Activated T-helper 17 cell treated with anti-CD3 and anti-CD28 coated beads, Interleukin-2, amount 50 U/mL, for 72 hours (primary cell): Measurements from ENCODE around the gene MITF. TPM values are rescaled to one million over a fixed set of nuclear protein-coding genes. Genes with fewer than 3 reads are reported as not detected.

Source experiments
- ATAC-seq: fragments of 150-1000 bp; cut with Tn5 transposase; replicated peaks from 2 replicates; pipeline ENCODE4 v1.10.0; 2021; ENCODE audit warnings: mild to moderate bottlenecking, moderate library complexity
- H3K27ac Mint-ChIP-seq: one replicate; pipeline ENCODE4 v1.8.0; 2022; ENCODE audit warnings: mixed read lengths
- H3K27me3 Mint-ChIP-seq: one replicate; pipeline ENCODE4 v1.8.0; 2022; ENCODE audit warnings: mixed read lengths
- H3K36me3 Mint-ChIP-seq: one replicate; pipeline ENCODE4 v1.8.0; 2022; ENCODE audit warnings: low read depth, mild to moderate bottlenecking, mixed read lengths
- H3K4me1 Mint-ChIP-seq: one replicate; pipeline ENCODE4 v1.8.0; 2022; ENCODE audit warnings: mixed read lengths
- H3K4me3 Mint-ChIP-seq: one replicate; pipeline ENCODE4 v1.8.0; 2022; ENCODE audit warnings: mild to moderate bottlenecking, mixed read lengths
- H3K9me3 Mint-ChIP-seq: one replicate; pipeline ENCODE4 v1.8.0; 2022; ENCODE audit warnings: mixed read lengths
- total RNA-seq, 2 donors: library from RNA; stranded (reverse); gene quantifications; one replicate each; pipeline ENCODE4 v1.2.3, GENCODE V29; 2022

Gene MITF
- total RNA-seq, 2 donors from 2014 or later, result not detected

GRCh38 chr3:69838696-69839515, 99.6 kb downstream of the MITF start:
- no peaks in the 10 kb centered on the region for H3K36me3 Mint-ChIP-seq
- H3K9me3 Mint-ChIP-seq, result peaks cover 13% of the 10 kb centered on the region
- no peaks in the 10 kb centered on the region for H3K4me1 Mint-ChIP-seq
- H3K27me3 Mint-ChIP-seq, result no peaks in the 10 kb centered on the region
- ATAC-seq, result no peak
- H3K4me3 Mint-ChIP-seq, result no peak overlapping the region
- H3K27ac Mint-ChIP-seq, result no peak overlapping the region

GRCh38 chr3:69842351-69842750, 103.1 kb downstream of the MITF start:
- peaks cover 9% of the 10 kb centered on the region for H3K9me3 Mint-ChIP-seq
- H3K27me3 Mint-ChIP-seq, result no peaks in the 10 kb centered on the region
- no peak for ATAC-seq
- H3K27ac Mint-ChIP-seq, result no peak overlapping the region
- H3K36me3 Mint-ChIP-seq, result no peaks in the 10 kb centered on the region
- H3K4me1 Mint-ChIP-seq, result no peaks in the 10 kb centered on the region
- no peak overlapping the region for H3K4me3 Mint-ChIP-seq

GRCh38 chr3:69842789-69843188, 103.5 kb downstream of the MITF start:
- Mint-ChIP-seq H3K4me3 (no peak overlapping the region), H3K36me3 (no peaks in the 10 kb centered on the region), H3K27ac (no peak overlapping the region), H3K9me3 (peaks cover 7% of the 10 kb centered on the region), H3K27me3 (no peaks in the 10 kb centered on the region), H3K4me1 (no peaks in the 10 kb centered on the region)
- ATAC-seq, result no peak

- Mint-ChIP-seq H3K27me3 (no peaks in the 10 kb centered on the region), H3K4me1 (no peaks in the 10 kb centered on the region), H3K27ac (no peak overlapping the region), H3K9me3 (peaks cover 6% of the 10 kb centered on the region), H3K4me3 (no peak overlapping the region), H3K36me3 (no peaks in the 10 kb centered on the region)
- no peak for ATAC-seq
Measured at GRCh38 chr3:69844706-69845105, 105.4 kb downstream of the MITF start.

- H3K27me3 Mint-ChIP-seq, result no peaks in the 10 kb centered on the region
- H3K27ac Mint-ChIP-seq, result no peak overlapping the region
- ATAC-seq, result no peak
- H3K36me3 Mint-ChIP-seq, result no peaks in the 10 kb centered on the region
- H3K4me3 Mint-ChIP-seq, result no peak overlapping the region
- H3K9me3 Mint-ChIP-seq, result peaks cover under 1% of the 10 kb centered on the region
- H3K4me1 Mint-ChIP-seq, result no peaks in the 10 kb centered on the region
Measured at GRCh38 chr3:69847303-69847702, 108.0 kb downstream of the MITF start.

- Mint-ChIP-seq H3K36me3 (no peaks in the 10 kb centered on the region), H3K9me3 (no peaks in the 10 kb centered on the region), H3K4me1 (no peaks in the 10 kb centered on the region), H3K4me3 (no peak overlapping the region), H3K27ac (no peak overlapping the region), H3K27me3 (no peaks in the 10 kb centered on the region)
- ATAC-seq, result no peak
Measured at GRCh38 chr3:69848113-69848512, 108.8 kb downstream of the MITF start.

- no peaks in the 10 kb centered on the region for H3K9me3 Mint-ChIP-seq
- H3K27me3 Mint-ChIP-seq, result no peaks in the 10 kb centered on the region
- no peaks in the 10 kb centered on the region for H3K36me3 Mint-ChIP-seq
- H3K4me3 Mint-ChIP-seq, result no peak overlapping the region
- no peak overlapping the region for H3K27ac Mint-ChIP-seq
- H3K4me1 Mint-ChIP-seq, result no peaks in the 10 kb centered on the region
- no peak for ATAC-seq
Measured at GRCh38 chr3:69850849-69851248, 111.6 kb downstream of the MITF start.

GRCh38 chr3:69853027-69853426, 113.8 kb downstream of the MITF start:
- no peak overlapping the region for H3K4me3 Mint-ChIP-seq
- H3K27me3 Mint-ChIP-seq, result no peaks in the 10 kb centered on the region
- no peak for ATAC-seq
- H3K36me3 Mint-ChIP-seq, result no peaks in the 10 kb centered on the region
- H3K9me3 Mint-ChIP-seq, result no peaks in the 10 kb centered on the region
- H3K27ac Mint-ChIP-seq, result no peak overlapping the region
- no peaks in the 10 kb centered on the region for H3K4me1 Mint-ChIP-seq

- Mint-ChIP-seq H3K27ac (no peak overlapping the region), H3K27me3 (no peaks in the 10 kb centered on the region), H3K9me3 (no peaks in the 10 kb centered on the region), H3K4me3 (no peak overlapping the region), H3K4me1 (no peaks in the 10 kb centered on the region), H3K36me3 (no peaks in the 10 kb centered on the region)
- ATAC-seq, result no peak
Measured at GRCh38 chr3:69855436-69856162, 116.3 kb downstream of the MITF start.

GRCh38 chr3:69856965-69857705, 117.9 kb downstream of the MITF start:
- H3K4me3 Mint-ChIP-seq, result no peak overlapping the region
- no peak overlapping the region for H3K27ac Mint-ChIP-seq
- H3K27me3 Mint-ChIP-seq, result no peaks in the 10 kb centered on the region
- H3K9me3 Mint-ChIP-seq, result no peaks in the 10 kb centered on the region
- H3K36me3 Mint-ChIP-seq, result no peaks in the 10 kb centered on the region
- H3K4me1 Mint-ChIP-seq, result no peaks in the 10 kb centered on the region
- no peak for ATAC-seq

GRCh38 chr3:69861556-69861955, 122.3 kb downstream of the MITF start:
- Mint-ChIP-seq H3K4me3 (no peak overlapping the region), H3K27ac (no peak overlapping the region), H3K36me3 (no peaks in the 10 kb centered on the region), H3K27me3 (no peaks in the 10 kb centered on the region), H3K9me3 (no peaks in the 10 kb centered on the region), H3K4me1 (no peaks in the 10 kb centered on the region)
- ATAC-seq, result no peak

GRCh38 chr3:69864141-69864540, 124.9 kb downstream of the MITF start:
- no peaks in the 10 kb centered on the region for H3K36me3 Mint-ChIP-seq
- no peaks in the 10 kb centered on the region for H3K4me1 Mint-ChIP-seq
- no peak overlapping the region for H3K4me3 Mint-ChIP-seq
- H3K9me3 Mint-ChIP-seq, result peaks cover 4% of the 10 kb centered on the region
- ATAC-seq, result no peak
- no peaks in the 10 kb centered on the region for H3K27me3 Mint-ChIP-seq
- no peak overlapping the region for H3K27ac Mint-ChIP-seq

- no peak for ATAC-seq
- peaks cover 4% of the 10 kb centered on the region for H3K9me3 Mint-ChIP-seq
- H3K4me3 Mint-ChIP-seq, result no peak overlapping the region
- H3K27ac Mint-ChIP-seq, result no peak overlapping the region
- H3K4me1 Mint-ChIP-seq, result no peaks in the 10 kb centered on the region
- no peaks in the 10 kb centered on the region for H3K27me3 Mint-ChIP-seq
- no peaks in the 10 kb centered on the region for H3K36me3 Mint-ChIP-seq
Measured at GRCh38 chr3:69864766-69865165, 125.5 kb downstream of the MITF start.

- no peak for ATAC-seq
- no peaks in the 10 kb centered on the region for H3K27me3 Mint-ChIP-seq
- H3K36me3 Mint-ChIP-seq, result no peaks in the 10 kb centered on the region
- no peaks in the 10 kb centered on the region for H3K4me1 Mint-ChIP-seq
- H3K4me3 Mint-ChIP-seq, result no peak overlapping the region
- peaks cover 4% of the 10 kb centered on the region for H3K9me3 Mint-ChIP-seq
- no peak overlapping the region for H3K27ac Mint-ChIP-seq
Measured at GRCh38 chr3:69865925-69866679, 126.8 kb downstream of the MITF start.
